HL-60 (cell line): Measurements from ENCODE around the gene DNAJC15.
"Not testable (repeated sequence)": the region's sequence is repeated elsewhere in the genome, so short reads cannot be mapped to it uniquely, and the experiment has no call there.

Experiments used
- DNase-seq, 2 experiments: peaks; one replicate each; pipeline ENCODE4 v3.0.0-alpha.2; 2010 to 2020; ENCODE audit warnings: low read depth in 1 of 2, low spot score in 1 of 2
- H3K27ac ChIP-seq: fragments of 250-450 bp; sonication (Bioruptor Pico); replicated peaks from 2 replicates; pipeline ENCODE4 v1.5.1; 2020; ENCODE audit warnings: mild to moderate bottlenecking, moderate library complexity
- H3K27me3 ChIP-seq: fragments of 250-450 bp; sonication (Bioruptor Pico); 2 replicates; pipeline ENCODE4 v1.5.1; 2021; ENCODE audit warnings: mild to moderate bottlenecking, moderate library complexity; ENCODE audit not compliant: insufficient read depth, poor library complexity, severe bottlenecking
- H3K4me3 ChIP-seq: replicated peaks from 2 replicates; pipeline ENCODE4 v1.5.1; 2011; ENCODE audit warnings: mild to moderate bottlenecking, control low read depth, low read length; ENCODE audit not compliant: insufficient read depth
- CTCF ChIP-seq: IDR thresholded peaks from one replicate; pipeline ENCODE4 v1.5.1; 2011; ENCODE audit warnings: low read length, control low read depth, inconsistent platforms; ENCODE audit not compliant: insufficient read depth
- GABPA ChIP-seq: IDR thresholded peaks from 2 replicates; pipeline ENCODE4 v1.6.1; 2012; ENCODE audit warnings: low read depth
- POLR2AphosphoS5 ChIP-seq: IDR thresholded peaks from 2 replicates; pipeline ENCODE4 v1.6.1; 2012; ENCODE audit warnings: low read depth
- REST ChIP-seq: IDR thresholded peaks from 2 replicates; pipeline ENCODE4 v1.6.1; 2012; ENCODE audit warnings: low read depth; ENCODE audit not compliant: insufficient replicate concordance
- SPI1 ChIP-seq: IDR thresholded peaks from 2 replicates; pipeline ENCODE4 v1.6.1; 2012; ENCODE audit warnings: low read depth, mild to moderate bottlenecking, borderline replicate concordance

DNAJC15 gene

GRCh38 chr13:43072394-43072793 lies 49.0 kb downstream of the DNAJC15 start:
- no peak for TF ChIP-seq CTCF
- no peak for TF ChIP-seq POLR2AphosphoS5
- no peak for TF ChIP-seq REST
- no peak for TF ChIP-seq SPI1
- TF ChIP-seq GABPA = no peak
- no peaks in the 10 kb centered on the region for H3K27me3 ChIP-seq
- H3K4me3 ChIP-seq = no peak overlapping the region
- DNase-seq = no peak
- H3K27ac ChIP-seq = no peak overlapping the region

GRCh38 chr13:43074824-43075510 lies 51.6 kb downstream of the DNAJC15 start:
- TF ChIP-seq SPI1 (no peak), REST (no peak), GABPA (no peak), CTCF (no peak), POLR2AphosphoS5 (no peak)
- Histone ChIP-seq H3K27ac (no peak overlapping the region), H3K27me3 (no peaks in the 10 kb centered on the region), H3K4me3 (no peak overlapping the region)
- no peak for DNase-seq

- H3K4me3 ChIP-seq, H3K27ac ChIP-seq, DNase-seq, H3K27me3 ChIP-seq: not testable (repeated sequence)
These were observed 52.1 kb downstream of the DNAJC15 start for GRCh38 chr13:43075511-43075902.

- Histone ChIP-seq H3K4me3 (no peak overlapping the region), H3K27me3 (no peaks in the 10 kb centered on the region), H3K27ac (no peak overlapping the region)
- TF ChIP-seq POLR2AphosphoS5 = no peak
- TF ChIP-seq GABPA = no peak
- TF ChIP-seq REST = no peak
- no peak for TF ChIP-seq SPI1
- no peak for TF ChIP-seq CTCF
- DNase-seq = no peak
These were observed 53.7 kb downstream of the DNAJC15 start for GRCh38 chr13:43077046-43077445.
